Islet precursor cell (in vitro differentiated cells): ENCODE measurements around the gene HOXB5.

Experiments used
- DNase-seq: peaks from one replicate; pipeline ENCODE4 v3.0.0-alpha.2; 2018

HOXB5 gene

DNA sequence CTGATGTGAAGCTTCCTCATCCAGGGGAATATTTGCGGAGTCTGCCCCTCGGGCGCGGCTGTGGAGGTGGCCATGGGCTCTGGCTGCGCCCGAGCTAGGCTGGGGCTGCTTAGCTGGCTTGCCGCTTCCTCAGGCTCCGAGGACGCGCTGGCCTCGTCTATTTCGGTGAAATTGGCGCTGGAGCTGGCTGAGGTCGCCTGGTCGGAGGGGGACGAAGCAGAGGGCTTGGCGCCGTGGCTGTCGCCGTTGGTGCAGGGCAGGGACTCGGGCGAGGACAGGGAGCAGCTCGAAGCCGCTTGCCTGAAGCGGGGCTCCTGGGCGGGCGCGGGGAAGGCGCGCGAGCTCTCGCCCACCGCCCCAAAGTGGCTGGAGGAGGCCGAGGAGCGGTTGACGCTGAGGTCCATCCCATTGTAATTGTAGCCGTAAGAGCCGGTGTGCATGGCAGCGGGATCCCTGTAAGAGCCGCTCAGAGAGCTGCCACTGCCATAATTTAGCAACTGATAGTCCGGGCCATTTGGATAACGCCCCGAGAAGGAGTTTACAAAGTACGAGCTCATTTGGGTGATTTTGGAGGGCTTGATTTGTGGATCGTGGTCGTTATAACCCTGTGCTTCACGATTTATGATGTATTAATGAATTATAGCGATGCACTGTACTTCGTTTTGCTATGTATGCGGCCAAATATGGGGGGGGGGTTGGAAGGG lies at the start of gene HOXB5:
TSS of gene HOXB5 (minus strand) at position 654 of the 704 bp plus-strand sequence. CDS start at position 557, 97 bp downstream.
- DNase-seq: peak; percentile 85

DNA sequence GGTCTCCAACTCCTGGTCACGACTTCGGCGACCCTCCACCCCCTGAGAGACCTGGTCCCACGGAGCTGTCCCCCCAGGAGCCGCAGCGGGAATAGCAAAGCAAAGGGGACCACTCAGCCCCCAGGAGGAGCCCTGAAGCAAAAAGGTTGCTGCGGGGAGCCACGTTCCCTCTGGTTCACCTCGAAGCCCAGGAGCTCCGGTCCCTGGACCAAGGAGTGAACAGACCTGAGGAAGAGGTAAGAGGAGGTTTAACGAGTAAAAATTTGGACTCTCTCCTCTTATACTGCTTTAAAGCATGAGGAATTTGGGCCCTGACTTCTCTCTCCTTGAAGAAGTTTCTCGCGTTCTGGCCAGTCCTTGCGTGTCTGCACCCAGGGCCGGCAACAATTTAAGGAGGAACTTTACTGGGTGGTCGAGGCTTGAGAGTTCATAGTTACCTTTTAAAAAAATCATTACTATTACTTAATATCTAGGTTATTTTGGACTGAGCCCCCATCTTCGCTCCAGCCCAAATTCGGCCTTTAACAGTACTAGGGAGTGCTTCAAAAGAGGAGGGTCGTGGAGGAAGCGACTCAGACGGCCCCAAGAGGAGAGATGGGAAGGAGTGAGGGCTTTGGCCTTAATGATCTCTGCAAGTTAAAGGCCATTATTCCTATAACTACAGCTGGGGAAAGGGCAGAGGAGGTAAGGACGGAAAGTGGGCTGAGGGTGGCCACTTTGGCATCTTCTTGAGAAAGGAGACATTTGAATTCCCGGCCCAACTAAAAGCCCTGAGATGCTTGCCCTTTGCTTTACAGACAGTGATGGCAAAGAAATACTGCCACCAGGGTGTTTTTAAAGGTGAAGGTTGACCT lies 49.5 kb upstream of the HOXB5 start:
- DNase-seq: no peak

GRCh38 chr17:48642059-48642842 lies 48.7 kb upstream of the HOXB5 start:
- DNase-seq: peak; percentile 98

DNA sequence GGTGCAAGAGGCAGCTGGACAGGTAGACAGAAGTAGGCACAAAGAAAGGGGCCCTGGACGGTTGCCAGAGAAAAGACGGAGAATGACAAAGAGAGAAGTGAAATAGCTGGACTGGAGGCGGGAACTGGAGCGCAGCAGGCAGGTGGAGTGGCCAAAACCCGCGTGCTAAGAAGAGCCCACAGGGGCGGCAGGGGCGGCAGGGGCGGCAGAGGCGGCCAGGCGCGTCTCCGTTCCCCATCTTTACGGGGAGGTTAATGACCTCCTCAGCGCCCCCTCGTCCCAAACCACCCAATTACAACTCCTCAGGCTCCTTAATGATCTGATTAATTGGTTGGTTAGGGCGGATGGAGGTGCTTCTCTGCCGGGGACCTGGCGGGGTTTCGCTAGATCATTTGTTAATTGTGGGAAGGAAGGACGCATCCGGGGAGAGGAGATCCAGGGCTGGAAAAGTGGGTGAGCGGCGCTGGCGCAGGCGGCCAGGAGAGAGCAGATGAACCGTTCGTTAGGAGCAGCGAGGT lies 48.0 kb upstream of the HOXB5 start:
- peak; percentile 55 for DNase-seq

- no peak for DNase-seq
These were observed 47.2 kb upstream of the HOXB5 start for GRCh38 chr17:48640858-48641180.

- DNase-seq: peak; percentile 52
These were observed 46.6 kb upstream of the HOXB5 start for GRCh38 chr17:48639982-48640857.

- peak; percentile 62 for DNase-seq
These were observed 45.6 kb upstream of the HOXB5 start for GRCh38 chr17:48639136-48639535.

- DNase-seq: peak; percentile 78
These were observed 44.0 kb upstream of the HOXB5 start for GRCh38 chr17:48637323-48638260.

DNA sequence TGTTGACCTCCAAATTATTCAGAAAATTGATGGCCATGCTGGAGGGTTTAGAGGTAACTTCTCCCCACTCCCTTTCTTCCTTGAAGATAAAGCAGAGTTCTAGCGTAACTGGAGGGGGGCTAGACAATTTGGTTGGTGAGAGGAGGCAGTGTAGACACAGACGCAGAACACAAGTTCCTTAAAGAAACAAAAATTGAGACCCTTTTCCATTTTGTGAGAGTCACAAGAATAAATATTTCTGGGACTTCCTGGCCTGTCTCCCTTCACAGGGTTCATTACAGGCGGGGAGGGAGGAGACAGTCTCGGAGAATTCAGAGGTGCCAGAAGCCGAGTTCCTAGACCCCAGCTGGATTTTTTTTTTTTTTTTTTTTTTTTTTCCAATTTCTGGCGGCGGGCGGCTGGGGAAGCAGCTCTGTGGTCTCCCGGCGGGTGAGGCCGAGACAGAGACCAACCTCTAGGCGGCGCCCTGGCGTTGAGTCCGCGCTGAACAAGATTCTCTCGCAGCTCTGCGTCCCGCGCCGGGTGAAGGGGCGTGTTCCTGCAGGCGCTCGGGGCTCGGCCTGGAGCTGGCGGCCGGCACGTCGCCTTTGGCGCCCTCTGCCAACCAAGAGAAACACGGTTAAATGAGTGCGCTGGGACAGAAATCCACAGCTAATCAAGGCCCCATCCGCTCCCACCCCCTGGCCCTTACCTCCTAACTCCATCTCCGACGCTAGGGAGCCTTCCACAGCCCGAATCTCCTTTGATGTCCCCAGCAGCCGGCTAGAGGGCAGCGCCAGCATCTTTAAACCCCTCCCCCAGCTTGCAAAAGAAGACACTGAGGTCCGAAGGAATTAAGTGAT lies 42.8 kb upstream of the HOXB5 start:
- DNase-seq: peak; percentile 99

GRCh38 chr17:48634493-48635208 lies 41.1 kb upstream of the HOXB5 start:
- peak; percentile 46 for DNase-seq

DNA sequence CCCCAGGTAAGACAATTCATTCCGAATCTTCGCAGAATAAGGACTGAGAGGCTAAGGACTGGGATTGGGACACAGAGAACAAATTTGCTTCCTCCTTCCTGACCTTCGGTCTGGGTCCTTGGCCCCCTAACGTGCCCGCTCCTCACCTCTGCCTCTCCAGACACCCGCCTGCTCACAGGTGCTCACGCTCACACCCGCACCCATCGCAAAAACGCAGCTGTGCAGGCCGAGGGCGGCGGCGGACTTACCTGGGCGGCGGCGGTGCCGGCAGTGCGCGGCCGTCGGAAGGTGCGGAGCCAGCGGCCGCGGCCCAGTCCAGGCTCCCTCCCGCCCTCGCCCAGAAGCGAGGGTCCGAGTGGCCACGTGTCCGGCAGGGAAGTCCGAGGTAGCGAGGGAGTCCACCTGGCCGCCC lies 39.7 kb upstream of the HOXB5 start:
- DNase-seq: peak; percentile 56

DNA sequence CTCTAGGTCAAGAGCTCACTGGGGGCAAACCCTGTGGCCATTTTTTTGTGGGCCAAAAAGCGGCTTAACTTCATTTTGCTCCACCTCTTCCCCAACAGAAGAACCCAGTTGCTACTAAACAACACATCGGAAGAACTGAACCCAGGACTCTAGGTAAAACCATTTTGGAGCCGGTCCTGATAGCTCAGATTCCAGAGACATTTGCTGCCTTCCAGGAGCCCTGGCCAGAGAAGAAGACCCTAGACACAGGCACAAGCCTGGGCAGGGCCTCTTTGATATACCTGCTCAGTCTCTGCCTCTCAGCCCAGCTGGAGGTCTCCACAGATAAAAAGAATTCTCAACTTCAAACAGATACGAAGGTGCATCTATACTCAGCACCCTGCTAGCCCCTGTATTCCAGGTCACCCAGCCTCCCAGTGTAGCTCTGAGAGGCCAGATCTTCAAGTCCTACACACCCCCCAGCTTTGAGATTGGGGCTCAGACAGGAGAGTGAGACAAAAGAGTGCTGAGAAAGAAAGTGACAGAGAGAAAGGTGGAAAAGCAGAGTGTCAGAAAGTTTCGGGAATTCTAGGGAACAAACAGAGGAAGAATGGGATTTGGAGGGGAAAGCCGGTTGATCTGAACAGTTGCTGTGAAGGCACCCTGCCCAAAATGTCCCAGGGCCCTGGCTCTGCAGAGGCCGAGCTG lies 39.1 kb upstream of the HOXB5 start:
- peak; percentile 50 for DNase-seq

DNA sequence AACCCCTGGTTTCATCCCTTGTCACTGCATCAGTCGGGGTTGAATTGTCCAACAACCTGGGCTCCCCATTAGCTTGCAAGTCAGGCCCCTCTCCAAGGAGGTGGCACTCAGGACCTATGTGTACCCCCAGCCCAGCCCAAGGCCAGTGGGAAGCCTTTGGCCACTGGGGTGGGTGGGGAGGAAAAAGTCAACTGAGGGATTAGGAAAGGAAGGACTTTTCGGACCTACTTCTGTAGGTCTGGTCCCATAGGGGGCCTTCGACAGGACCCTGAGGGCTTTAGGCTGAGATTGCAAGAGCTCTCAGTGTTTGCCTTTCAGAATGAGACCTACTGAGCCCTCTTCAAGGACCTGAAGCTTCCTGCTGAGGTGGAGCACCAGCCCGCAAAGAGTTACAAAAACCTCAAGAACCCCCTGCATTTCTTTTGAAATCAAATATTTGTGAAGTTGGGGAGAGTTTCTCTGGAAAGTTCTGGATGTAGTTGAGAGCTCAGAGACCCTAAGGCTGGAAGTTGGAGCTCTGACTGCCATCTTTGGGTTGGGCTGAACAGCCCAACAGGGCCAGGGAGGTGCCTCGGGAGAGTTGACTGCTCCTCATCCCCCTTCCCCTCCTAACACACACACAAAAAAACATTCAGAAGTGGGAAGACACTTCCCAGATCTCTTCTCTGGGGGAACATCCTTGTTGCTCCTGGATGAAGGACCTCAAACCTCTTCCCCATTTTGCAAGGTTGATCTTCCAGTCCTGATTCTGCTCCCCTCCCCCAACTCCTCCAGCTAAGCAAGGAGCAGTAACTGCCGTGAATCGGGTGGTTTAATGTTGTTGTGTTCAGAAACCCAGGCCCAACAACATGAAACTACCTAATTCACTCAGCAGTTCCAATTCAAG lies 38.4 kb upstream of the HOXB5 start:
- peak; percentile 51 for DNase-seq

- DNase-seq: peak; percentile 68
These were observed 37.5 kb upstream of the HOXB5 start for GRCh38 chr17:48630925-48631692.

DNA sequence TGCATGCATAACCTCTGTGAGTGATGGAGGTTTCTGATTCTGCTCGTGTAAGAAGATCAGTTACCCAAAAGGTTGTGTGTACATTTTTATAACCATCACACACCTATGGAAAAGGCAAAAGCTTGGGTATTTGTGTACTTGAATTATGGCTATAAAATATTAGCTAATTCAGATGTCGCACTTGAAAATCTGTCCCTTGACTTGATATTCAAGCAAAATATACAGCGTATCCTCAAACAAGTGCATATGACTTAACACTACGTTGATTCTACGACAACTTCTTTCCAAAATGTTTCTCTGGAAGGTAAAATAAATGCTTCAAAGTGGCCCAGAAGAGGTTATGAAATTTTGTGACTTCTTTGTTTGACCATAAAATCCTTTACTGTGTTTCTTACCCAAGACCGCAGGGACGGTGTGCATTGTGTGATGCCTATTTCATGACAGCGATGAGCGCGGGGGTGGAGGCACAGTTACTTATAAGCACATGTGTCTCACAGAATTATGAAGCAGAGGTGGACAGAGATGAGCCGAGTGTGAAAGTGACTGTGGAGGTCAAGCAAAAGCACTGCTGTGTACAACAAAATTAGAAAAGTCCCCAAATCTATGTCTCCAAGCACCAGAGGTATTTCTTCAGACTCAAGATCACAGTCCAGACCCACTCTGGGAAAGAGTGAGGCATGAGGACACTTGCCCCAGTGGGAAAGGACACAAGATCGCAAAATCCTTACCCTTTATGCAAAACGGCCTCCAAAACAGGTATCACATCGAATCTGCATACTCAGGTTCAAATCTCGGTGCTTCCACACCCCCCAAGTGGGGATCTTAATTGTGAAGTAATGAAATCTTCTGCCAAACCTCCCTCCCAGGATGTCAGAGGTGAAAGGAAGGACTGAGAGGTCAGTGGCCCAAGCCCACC lies 36.7 kb upstream of the HOXB5 start:
- peak; percentile 38 for DNase-seq

GRCh38 chr17:48629411-48629759 lies 35.8 kb upstream of the HOXB5 start:
- peak; percentile 51 for DNase-seq
